Islet precursor cell (in vitro differentiated cells): ENCODE data around the gene CYB561D2.

Experiments used
- DNase-seq: peaks from one replicate; pipeline ENCODE4 v3.0.0-alpha.2; 2018

The CYB561D2 gene

DNA sequence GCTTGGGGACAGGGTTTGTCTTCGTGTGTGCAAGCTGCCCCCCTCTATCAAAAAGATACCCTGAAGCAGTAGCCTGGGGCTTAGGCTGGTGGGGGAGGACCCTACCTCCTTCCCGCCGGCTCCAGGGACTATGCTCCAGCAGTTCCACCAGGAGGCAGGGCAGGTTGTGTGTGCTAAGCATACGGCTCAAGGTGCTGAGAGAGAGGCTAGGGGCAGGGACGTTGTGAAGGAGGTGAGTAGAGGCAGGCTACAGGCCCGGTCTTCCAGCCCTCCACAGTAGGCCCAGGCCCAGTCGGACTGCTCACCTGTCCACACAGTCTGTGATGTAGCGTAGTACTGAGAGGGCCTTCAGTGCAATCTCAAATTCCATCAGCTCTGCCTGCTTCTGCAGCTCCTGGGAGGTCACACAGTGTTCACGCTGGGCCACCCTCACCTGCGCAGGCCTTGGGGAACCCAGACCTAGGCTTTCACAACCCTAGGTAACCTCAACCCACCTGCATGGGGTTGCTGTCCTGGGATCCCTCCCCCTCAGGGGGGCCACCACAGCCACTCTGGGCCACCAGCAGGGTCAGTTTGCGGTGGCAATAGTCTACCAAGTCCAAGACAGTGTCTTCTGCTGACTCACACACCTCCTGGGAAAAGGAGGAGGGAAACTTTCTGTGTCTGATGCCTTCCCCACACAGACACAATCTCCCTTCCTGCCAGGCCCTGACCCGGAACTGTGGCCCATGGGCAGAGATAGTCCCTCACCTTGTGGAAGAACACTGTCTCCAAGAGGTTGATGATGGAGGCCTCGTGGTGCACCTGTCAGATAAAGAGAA, 7.6 kb upstream of the CYB561D2 start:
- DNase-seq: no peak

DNA sequence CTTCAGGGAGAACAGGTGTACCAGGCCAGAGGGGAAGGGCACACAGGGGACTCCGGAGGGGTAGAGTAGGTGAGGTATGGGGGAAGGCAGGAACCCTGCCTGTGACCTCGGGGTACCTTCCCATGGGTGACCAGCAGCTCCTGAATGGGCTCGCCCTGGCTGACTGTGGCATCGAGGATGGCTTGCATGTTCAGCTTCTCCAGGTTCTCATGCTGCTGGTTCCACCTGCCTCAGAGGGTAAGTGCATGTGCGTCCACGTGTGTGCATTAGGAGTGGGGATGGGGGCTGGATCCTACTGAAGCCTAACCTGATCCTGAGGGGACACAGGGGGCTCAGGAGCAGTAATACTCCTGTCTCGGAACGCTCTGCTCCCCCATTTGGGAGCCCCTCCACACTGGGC, 5.7 kb upstream of the CYB561D2 start:
- no peak for DNase-seq

DNA sequence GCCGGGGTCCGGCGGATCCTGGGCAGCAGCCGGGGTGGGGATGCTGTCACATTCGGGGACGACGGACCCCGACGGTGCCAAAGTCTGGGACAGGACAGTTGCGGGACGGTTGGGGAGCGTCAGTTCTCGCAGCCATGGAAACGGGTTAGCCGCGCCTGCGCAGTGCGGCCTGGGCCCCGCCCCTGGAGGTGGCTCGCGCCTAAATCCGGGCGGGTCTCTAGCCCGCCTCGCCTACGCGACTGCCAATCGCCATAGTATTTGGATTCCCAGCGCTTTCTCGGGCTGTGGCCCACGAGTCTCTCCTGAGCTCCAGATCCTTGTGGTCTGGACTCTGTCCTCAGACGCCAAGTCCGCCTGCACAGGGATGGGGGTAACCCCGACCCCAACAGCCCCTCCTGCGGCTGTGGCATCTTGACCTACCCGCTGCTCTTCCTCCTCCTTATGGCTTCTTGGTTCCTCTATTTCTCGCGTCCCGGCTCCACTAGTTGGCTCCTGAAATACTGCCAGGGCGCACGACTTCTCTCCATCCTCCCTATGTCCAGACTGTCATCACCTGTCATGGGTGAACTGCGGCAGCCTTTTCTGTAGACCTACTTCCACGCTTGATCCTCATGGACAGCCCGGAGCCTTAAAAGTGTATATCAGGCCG, 5.0 kb upstream of the CYB561D2 start, which contains the start of gene ZMYND10:
Gene ZMYND10 (minus strand): TSS at position 147 of the 649 bp plus-strand sequence. CDS start 153 bp downstream, outside the sequence.
- peak; percentile 79 for DNase-seq

DNA sequence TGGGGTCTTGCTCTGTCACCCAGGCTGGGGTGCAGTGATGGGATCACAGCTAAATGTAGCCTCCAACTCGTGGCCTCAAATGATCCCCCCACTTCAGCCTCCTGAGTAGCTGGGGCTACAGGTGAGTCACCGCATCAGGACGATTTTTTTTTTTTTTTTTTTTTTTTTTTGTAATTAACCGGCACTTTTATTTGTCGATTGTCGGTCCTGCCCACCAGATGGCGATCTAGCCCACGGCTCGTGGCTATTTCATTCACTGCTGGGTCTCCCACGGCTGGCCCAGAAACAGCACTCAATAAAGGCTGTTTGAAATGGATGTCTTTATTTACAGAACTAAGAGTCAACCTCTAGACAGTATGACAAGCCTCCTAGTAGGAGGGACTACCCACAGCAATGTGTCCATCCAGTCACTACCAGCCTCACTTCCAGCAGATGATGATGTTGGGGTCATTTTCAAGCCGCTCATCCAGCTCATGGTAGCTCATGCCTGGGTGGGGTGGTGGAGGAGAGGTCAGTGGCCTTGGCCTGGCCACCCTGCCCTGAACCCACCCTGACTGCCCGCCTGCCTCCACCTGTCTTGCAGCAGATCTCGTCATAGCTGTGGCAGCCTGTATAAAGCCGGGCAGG, 3.4 kb upstream of the CYB561D2 start:
- peak; percentile 82 for DNase-seq

DNA sequence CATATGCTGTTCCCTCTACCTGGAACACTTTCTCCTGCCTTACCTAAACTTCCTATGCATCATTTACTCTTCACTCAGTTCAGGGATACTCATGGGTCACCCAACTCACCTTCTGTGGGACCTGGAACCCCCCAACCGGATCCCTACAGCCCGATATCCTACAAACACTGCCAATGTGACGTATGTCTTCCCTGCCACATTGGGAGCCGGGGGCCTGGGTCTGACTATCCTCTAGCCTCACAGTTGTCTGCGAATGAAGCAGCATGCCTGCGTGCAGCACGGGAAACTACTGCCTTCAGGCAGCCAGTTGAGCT, 492 bp upstream of the CYB561D2 start:
- no peak for DNase-seq

DNA sequence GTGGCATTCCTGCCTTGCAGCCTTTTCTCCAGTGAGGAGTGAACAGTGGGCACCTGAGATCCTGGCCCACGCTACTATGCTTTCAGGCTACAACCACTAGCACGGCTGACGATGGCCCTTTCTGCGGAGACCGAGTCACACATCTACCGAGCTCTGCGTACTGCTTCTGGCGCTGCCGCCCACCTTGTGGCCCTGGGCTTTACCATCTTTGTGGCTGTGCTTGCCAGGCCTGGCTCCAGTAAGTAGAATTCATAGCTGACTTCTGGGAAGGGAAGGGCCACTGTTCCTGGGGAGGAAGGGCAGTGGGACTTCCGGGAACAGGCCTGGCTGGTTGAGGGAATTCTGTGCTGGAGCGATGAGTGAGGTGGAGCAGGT, 648 bp downstream of the CYB561D2 start:
- DNase-seq: no peak

DNA sequence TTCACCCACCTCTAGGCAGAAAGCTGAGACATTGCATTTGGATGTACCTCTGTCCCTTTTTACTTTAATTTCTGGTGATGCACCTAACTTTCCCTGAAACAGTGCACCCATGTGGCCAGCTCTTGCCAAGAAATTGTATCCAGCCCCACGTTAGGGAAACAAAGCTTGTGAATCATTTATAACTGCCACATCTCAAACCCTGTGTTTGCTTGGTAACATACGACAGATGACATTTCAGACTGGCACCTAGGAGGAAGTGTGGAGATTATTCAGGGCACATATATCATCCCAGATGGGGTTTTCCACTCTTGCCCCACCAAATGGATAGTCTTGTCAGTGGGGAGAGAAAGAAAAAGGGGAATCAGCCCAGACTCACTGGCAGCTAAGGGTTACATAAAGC, 2.1 kb downstream of the CYB561D2 start:
- DNase-seq: no peak

DNA sequence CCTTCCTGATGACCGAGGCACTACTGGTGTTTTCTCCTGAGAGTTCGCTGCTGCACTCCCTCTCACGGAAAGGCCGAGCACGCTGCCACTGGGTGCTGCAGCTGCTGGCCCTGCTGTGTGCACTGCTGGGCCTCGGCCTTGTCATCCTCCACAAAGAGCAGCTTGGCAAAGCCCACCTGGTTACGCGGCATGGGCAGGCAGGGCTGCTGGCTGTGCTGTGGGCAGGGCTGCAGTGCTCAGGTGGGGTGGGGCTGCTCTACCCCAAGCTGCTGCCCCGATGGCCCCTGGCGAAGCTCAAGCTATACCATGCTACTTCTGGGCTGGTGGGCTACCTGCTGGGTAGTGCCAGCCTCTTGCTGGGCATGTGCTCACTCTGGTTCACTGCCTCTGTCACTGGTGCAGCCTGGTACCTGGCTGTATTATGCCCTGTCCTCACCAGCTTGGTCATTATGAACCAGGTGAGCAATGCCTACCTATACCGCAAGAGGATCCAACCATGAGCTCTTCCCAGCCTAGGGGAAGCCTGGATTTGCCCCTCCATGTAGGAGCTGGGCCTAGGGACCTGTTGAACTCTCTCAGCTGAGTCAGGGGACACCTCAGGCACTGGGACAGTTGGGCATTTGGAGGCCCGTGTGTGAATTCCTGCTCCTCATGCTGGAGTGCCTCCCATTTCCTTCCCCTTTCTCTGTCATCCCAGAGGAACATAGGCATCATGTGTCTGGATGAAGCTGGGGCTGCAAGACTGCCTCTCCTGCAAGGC, 2.8 kb downstream of the CYB561D2 start:
- DNase-seq: no peak

DNA sequence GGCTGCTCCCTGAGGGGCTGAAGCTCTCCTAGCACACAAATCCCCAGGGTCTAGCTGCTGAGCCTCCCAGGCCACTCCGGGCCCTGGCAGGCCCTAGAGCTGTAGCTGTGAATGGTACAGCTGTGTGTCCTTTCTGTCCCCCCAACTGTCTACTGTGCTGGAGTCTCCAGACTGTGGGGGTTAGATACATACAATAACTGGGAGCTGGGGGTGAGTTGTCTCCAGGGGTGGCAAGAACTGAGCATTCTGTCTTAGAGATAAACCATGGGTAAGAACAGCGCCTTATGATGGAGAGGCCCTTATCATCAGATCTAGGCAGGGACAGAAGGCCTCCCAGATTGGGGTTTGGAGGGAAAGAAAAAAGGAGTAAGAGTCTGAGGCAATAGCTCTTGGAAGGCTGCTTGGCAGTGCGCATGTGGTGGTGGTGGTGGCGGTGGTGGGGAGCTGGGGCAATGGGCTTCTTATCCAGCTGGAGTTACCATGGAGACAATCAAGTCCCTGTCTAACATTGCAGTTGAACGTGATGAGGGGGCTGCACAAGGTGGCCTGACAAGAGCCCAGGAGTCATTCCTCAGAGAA, 3.6 kb downstream of the CYB561D2 start:
- DNase-seq: no peak

DNA sequence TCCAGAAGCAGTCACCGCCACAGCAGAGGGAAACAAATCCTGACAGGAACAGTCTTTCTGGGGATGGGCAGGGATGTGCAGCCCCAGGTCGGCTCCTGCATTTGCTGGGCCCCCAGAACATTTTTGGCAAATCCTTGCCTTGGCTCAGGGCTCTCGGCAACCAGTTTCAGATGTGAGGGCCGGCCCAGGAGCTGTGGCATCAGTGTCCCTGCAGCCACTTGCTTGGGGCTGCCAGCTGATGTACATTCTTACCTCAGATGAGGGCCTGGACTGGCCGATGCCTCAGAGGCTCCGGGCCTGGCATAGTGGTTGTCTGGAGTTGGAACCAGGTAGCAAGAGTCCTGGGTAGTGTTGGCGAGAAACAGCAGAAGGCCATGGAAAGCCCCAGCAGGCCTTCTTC, 4.2 kb downstream of the CYB561D2 start:
- DNase-seq: no peak

DNA sequence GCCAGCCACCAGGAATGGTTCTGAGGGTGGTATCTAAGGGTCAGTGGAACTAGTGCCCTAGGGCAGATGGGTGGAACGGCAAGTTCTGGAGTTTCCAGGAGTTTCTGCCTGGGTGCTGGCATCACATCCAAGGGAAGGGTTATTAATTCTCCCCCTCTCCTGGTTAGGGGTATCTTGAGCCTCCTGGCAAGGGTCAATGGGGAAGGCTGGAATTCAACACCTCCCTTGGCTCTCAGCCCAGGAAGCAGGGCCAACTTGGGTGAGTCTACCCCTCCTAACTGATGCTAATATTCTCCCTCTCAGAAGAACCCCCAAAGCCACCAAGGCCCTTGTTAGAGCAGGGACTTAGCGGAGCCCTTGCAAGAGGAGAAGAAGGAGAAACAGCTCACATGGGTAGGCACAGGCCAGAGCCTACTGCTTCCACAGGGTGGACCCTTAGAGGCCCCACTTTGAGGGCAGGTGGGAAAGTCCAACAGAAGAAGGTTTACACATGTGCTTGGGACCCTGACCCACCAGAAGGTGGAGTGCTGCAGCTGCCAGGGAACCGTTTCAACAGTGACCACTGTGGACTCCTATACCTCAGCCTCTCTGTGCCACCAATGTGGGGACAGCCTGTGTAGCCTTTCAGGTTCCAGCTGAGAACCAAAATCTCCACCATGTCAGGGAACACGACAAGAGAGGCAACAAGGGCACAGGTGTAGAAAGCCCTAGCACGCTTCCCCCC, 5.3 kb downstream of the CYB561D2 start:
- no peak for DNase-seq

DNA sequence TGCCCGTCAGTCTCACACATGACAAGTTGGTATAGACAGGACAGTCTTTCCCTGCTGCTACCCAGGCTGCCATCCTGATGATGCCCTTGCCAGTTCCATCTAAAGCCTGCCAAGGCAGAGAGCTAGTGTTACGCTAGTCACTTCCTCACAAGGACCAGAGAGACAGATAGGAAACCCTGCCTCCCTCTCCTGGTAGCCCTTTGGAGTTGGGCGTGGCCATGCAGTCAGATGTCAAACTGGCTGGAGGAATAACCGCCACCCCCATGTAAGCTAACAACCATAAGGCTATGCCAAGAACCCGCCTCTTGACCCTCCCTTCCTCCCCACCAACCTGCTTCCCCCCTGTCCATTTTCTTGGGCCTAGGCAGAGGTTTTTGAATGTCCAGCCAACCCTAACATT, 5.9 kb downstream of the CYB561D2 start:
- no peak for DNase-seq

DNA sequence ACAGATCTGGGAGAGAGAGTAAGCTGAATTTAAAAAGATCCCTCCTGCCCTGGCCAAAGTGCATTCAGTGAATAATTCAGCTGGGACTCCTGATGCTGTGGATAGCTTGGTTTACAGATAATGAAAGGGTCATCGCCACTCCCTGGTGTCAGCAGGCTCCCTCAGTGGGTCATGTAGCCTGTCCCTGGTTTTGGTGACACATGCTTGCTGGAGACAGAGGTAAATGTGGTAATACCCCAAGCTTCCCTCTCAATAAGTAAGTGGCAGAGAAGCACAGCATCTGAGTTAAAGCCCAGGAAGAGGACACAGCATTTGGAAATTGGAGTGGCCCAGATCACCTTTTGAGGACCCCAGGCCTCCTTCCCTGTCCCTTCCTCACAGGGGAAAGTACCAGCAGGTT, 6.8 kb downstream of the CYB561D2 start:
- DNase-seq: no peak

DNA sequence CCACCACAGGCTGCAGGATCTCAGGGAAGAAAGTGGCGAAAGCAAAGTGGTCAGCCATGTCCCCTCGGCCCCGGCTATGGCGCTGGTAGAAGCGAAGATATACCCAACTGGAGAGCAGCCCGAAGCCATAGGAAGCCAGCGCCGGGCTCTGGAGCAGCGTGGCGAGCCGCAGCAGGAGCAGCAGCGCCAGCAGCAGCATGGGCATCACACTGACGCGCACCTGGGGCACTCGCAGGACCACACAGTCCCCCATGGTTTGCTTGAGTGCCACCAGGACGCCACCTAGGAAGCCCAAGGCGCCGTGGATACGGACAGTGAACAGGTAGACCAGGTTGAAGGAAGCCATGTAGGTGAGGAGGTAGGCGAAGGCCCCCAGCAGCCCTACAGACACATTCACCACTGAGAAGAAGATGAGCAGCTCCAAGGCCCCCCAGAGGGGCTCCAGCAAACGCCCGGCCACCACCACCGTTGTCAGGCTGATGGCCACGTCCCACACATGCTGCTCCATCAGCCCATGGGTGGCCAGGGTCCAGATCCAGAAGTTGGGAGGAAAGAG, 7.8 kb downstream of the CYB561D2 start:
- DNase-seq: no peak

DNA sequence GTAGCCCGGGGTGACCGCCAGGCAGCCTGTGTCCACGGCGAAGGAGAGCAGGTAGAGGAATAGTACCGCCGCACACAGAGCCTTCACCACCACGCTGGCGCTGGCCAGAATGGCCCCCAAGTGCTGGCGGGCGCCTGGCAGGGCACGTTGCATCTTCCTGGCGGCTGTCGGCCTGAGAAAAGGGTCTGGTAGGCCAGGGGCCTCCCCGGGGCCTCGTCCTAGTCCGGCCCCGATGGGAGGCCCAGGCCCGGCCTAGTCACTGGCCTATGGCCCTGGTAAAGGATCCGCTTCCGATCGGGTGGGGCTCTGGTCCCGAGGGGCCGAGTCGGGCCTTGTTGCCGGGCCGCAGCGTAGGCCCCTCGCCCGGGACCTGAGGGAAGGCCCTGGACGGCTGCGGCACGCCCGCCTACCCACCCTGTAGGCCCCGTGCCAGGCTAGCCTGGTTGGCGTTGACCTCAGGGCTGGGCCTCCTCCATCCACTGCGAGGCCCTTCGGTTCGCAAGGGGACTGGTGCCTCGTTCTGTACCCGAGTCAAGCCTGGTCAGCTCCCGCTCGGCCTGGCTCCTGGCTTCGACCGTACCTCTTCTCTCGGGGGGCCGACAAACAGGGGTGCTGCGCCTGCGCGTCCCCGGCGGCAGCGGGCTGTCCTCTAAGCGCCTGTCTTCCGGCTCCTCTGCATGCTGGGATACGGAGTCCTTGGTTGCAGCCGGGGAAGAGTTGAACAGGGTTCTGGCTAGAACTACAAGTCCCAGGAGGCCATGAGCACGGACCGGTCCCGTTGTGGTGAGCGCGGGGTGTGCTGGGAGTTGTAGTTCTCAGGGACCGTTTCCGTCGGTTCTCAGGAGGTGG, 8.5 kb downstream of the CYB561D2 start, which contains the start of gene TMEM115:
Gene TMEM115 (minus strand): TSS at position 611 of the 849 bp plus-strand sequence. CDS start 458 bp downstream, at position 153.
- DNase-seq: peak; percentile 99

DNA sequence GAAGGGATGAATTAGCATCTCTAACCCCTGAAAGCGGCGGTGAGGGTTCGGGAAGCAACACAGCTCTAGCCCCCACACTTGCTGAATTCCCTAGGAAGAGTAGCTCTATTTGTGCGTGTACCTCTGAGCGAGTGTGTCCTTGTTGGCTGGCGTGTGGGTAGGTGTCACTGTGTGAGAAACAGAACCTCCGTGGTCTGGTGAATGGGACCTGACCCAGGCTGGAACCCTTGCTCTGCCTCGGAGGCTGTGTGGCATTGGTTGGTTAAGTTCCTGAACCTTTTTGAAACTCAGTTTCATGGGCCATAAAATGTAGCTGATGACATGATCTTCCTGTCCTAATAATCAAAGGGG, 9.1 kb downstream of the CYB561D2 start:
- DNase-seq: no peak

DNA sequence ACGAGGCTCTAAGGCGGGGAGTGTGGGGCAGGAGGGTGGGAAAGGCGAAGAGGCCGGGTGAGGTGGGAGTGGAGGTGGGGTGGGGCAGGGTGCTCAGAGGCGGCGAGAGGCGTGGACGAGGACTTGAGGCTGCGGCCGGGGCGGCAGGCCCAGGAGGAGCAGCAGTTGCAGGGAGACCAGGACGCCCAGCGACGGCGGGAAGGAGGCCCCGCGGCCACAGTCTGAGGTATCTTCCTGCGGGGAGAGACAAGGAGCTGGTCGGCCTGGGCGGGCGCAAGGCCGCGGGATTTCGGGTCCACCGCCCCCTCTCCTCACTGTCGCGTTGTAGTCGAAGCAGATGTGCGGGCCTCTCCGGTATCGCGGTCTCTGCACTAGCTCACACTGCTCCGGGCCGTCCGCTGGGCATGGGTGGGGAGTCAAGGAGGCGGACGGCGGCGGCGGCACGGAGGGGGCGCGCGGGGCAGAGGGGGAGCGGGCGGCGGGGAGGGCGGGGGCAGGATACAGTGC, 14.0 kb downstream of the CYB561D2 start:
- DNase-seq: no peak

DNA sequence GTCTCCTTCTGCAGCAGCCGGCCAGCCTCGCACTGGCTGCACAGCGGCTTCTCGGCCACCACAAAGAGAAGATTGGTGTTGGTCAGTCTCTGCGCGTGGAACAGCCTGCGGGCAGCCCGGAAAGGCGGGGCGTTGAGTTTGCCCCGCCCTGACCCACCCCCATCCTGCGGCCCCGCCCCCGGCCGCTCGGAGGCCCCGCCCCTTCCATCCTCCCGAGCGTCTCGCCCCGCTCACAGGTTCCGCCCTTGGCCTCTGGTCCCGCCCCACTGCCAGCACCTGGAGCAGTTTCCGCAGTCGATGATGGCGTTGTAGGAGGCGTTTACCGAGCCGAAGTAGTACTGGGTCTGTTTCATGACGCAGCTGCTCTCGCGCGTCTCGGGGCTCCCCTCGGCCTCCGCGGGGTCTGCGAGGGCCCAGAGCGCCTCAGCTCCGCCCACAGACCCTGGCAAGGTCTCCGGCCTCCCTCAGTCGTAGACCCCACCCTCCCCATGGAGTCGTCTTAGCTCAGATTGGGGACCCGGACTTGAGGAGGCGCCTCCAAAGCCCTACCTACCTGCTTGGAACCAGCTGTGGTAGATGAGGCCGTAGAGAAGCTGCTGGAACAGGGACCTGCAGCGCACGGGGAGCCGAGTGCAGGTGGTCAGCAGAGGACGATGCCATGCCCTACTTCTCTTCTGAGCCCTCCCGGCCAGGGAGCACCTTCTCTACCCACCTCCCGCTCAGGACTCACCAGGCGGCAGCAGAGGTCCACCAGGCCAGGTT, 14.6 kb downstream of the CYB561D2 start:
- DNase-seq: peak; percentile 95

DNA sequence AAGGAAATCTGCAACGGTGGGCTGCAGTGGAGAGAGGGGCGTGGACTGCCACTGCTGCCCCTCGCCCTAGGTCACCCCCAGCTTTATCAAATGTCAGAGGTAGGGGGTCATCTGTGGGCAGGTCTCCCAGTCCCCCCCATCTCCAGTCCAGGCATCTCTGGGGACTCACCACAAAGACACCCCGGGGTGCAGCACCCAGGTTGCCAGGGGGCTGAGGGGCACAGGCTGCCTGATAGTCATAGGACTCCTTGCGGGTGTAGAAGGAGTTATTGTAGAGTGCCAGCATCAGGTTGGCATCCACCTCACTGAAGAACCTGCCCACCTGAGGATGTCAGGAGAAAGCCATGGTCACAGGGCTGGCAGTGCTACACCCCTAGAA, 15.2 kb downstream of the CYB561D2 start:
- DNase-seq: no peak
